ENCODE results near the gene PRPF39.
"Not testable (repeated sequence)": the region's sequence is repeated elsewhere in the genome, so short reads cannot be mapped to it uniquely, and the experiment has no call there.

The PRPF39 gene

GRCh38 chr14:45083976-45084722, at the start of gene PRPF39:
TSS of gene PRPF39 (plus strand) at chr14:45084116. CDS start at chr14:45095240, 11,124 bp downstream.
- DNase-seq: peak; percentile 88

- no peak for DNase-seq
Observed at GRCh38 chr14:45034730-45035129, 49.2 kb upstream of the PRPF39 start.

- no peak for DNase-seq
Observed at GRCh38 chr14:45038256-45038655, 45.7 kb upstream of the PRPF39 start.

- DNase-seq: no peak
Observed at GRCh38 chr14:45038865-45039264, 45.1 kb upstream of the PRPF39 start.

GRCh38 chr14:45039390-45039789, 44.5 kb upstream of the PRPF39 start:
- DNase-seq: no peak

GRCh38 chr14:45041641-45042040, 42.3 kb upstream of the PRPF39 start:
- no peak for DNase-seq

GRCh38 chr14:45044638-45045037, 39.3 kb upstream of the PRPF39 start:
- DNase-seq: no peak

- no peak for DNase-seq
Observed at GRCh38 chr14:45048385-45048784, 35.5 kb upstream of the PRPF39 start.

GRCh38 chr14:45051180-45051579, 32.7 kb upstream of the PRPF39 start:
- DNase-seq: no peak

GRCh38 chr14:45051896-45052295, 32.0 kb upstream of the PRPF39 start:
- DNase-seq: no peak

- no peak for DNase-seq
Observed at GRCh38 chr14:45057349-45057748, 26.6 kb upstream of the PRPF39 start.

- DNase-seq: no peak
Observed at GRCh38 chr14:45057881-45058364, 26.0 kb upstream of the PRPF39 start.

- DNase-seq: no peak
Observed at GRCh38 chr14:45060551-45060950, 23.4 kb upstream of the PRPF39 start.

GRCh38 chr14:45065540-45065939, 18.4 kb upstream of the PRPF39 start:
- DNase-seq: no peak

- no peak for DNase-seq
Observed at GRCh38 chr14:45065956-45066355, 18.0 kb upstream of the PRPF39 start.

- no peak for DNase-seq
Observed at GRCh38 chr14:45066667-45067066, 17.2 kb upstream of the PRPF39 start.

- DNase-seq: no peak
Observed at GRCh38 chr14:45068396-45068795, 15.5 kb upstream of the PRPF39 start.

- DNase-seq: no peak
Observed at GRCh38 chr14:45070215-45070614, 13.7 kb upstream of the PRPF39 start.

- no peak for DNase-seq
Observed at GRCh38 chr14:45072126-45072525, 11.8 kb upstream of the PRPF39 start.

GRCh38 chr14:45073231-45073879, 10.6 kb upstream of the PRPF39 start:
- DNase-seq: no peak

- DNase-seq: no peak
Observed at GRCh38 chr14:45078323-45078722, 5.6 kb upstream of the PRPF39 start.

- DNase-seq: not testable (repeated sequence)
Observed at GRCh38 chr14:45080416-45080968, 3.4 kb upstream of the PRPF39 start.

GRCh38 chr14:45081096-45081495, 2.8 kb upstream of the PRPF39 start:
- DNase-seq: not testable (repeated sequence)

- no peak for DNase-seq
Observed at GRCh38 chr14:45082420-45082819, 1.5 kb upstream of the PRPF39 start.

Measured in NCI-H524 treated with DMSO at 0.1 percent for 48 hours (cell line).